Hepatocyte (in vitro differentiated cells): ENCODE data around the gene S100P.

Experiments used
- CTCF ChIP-seq: fragments of 200-600 bp; sonication (generic); IDR thresholded peaks from 2 replicates; pipeline ENCODE4 v1.5.1; 2016; ENCODE audit warnings: antibody characterized with exemption, mild to moderate bottlenecking; ENCODE audit not compliant: poor library complexity
- EZH2 ChIP-seq: fragments of 200-600 bp; sonication (generic); IDR thresholded peaks from 2 replicates; pipeline ENCODE4 v1.6.1; 2016; ENCODE audit warnings: antibody characterized with exemption, mild to moderate bottlenecking, borderline replicate concordance

GRCh38 chr4:6695660-6696610, 2.3 kb downstream of the S100P start:
- TF ChIP-seq CTCF = no peak
- TF ChIP-seq EZH2 = no peak
